NCI-H146 (cell line): ENCODE results near the gene FTCD.

Experiments
- DNase-seq: peaks from one replicate; lab custom pipeline; 2025; lab: John Stamatoyannopoulos, UW

FTCD gene

GRCh38 chr21:46154155-46154954, 1.0 kb downstream of the FTCD start:
- DNase-seq: no peak

GRCh38 chr21:46153247-46154154, 1.9 kb downstream of the FTCD start:
- DNase-seq: no peak

- DNase-seq: no peak
These were observed 2.5 kb downstream of the FTCD start for GRCh38 chr21:46152927-46153246.

- DNase-seq: no peak
These were observed 3.1 kb downstream of the FTCD start for GRCh38 chr21:46151989-46152926.

- DNase-seq: no peak
These were observed 4.0 kb downstream of the FTCD start for GRCh38 chr21:46151261-46151988.

- DNase-seq: no peak
These were observed 4.8 kb downstream of the FTCD start for GRCh38 chr21:46150491-46151121.

- DNase-seq: no peak
These were observed 5.3 kb downstream of the FTCD start for GRCh38 chr21:46150073-46150472.

- DNase-seq: no peak
These were observed 6.0 kb downstream of the FTCD start for GRCh38 chr21:46149205-46149901.

- no peak for DNase-seq
These were observed 7.3 kb downstream of the FTCD start for GRCh38 chr21:46148106-46148505.

- peak; percentile 52 for DNase-seq
These were observed 8.0 kb downstream of the FTCD start for GRCh38 chr21:46147429-46147828.

GRCh38 chr21:46146856-46147255, 8.5 kb downstream of the FTCD start:
- DNase-seq: no peak

- no peak for DNase-seq
These were observed 9.3 kb downstream of the FTCD start for GRCh38 chr21:46145840-46146691.

GRCh38 chr21:46145159-46145839, 10.1 kb downstream of the FTCD start:
- no peak for DNase-seq

GRCh38 chr21:46144464-46145070, 10.8 kb downstream of the FTCD start:
- no peak for DNase-seq

- no peak for DNase-seq
These were observed 12.6 kb downstream of the FTCD start for GRCh38 chr21:46142582-46143473.

GRCh38 chr21:46141767-46142581, 13.4 kb downstream of the FTCD start:
- DNase-seq: no peak
